WTC11 (cell line): ENCODE data around the gene DGCR2. TPM values are rescaled to one million over a fixed set of nuclear protein-coding genes. Genes with fewer than 3 reads are reported as not detected.

Source experiments
- ATAC-seq: fragments of 200-7000 bp; cut with Tn5 transposase; 2 replicates; pipeline ENCODE4 v1.10.0; 2021; ENCODE audit warnings: mild to moderate bottlenecking, moderate library complexity
- CTCF ChIA-PET: fragments of 300-600 bp; sonication (Branson Sonifier 250); formaldehyde crosslinking; loops from one replicate; lab custom pipeline; 2021; ENCODE audit warnings: antibody characterized with exemption; lab: Charles Lee
- POLR2A ChIA-PET: fragments of 350-600 bp; sonication (Branson Sonifier 250); formaldehyde crosslinking; loops from one replicate; lab custom pipeline; 2021; ENCODE audit warnings: antibody characterized with exemption; lab: Charles Lee
- DNase-seq: peaks from one replicate; pipeline ENCODE4 v3.0.0; 2021; ENCODE audit warnings: low spot score
- H3K27ac Mint-ChIP-seq: 2 replicates; pipeline ENCODE4 v1.8.0; 2021; ENCODE audit warnings: mixed read lengths
- H3K27me3 Mint-ChIP-seq: 2 replicates; pipeline ENCODE4 v1.8.0; 2021; ENCODE audit warnings: low read depth, mild to moderate bottlenecking, moderate library complexity, mixed read lengths
- H3K36me3 Mint-ChIP-seq: 2 replicates; pipeline ENCODE4 v1.8.0; 2021; ENCODE audit warnings: mixed read lengths
- H3K4me1 Mint-ChIP-seq: 2 replicates; pipeline ENCODE4 v1.8.0; 2022; ENCODE audit warnings: mixed read lengths
- H3K4me3 Mint-ChIP-seq: 2 replicates; pipeline ENCODE4 v1.8.0; 2021; ENCODE audit warnings: mild to moderate bottlenecking, moderate library complexity, mixed read lengths
- H3K9me3 Mint-ChIP-seq: 2 replicates; pipeline ENCODE4 v1.8.0; 2021; ENCODE audit warnings: mixed read lengths
- ATF6 ChIP-seq: sonication (generic); formaldehyde crosslinking; IDR thresholded peaks from 2 replicates; pipeline ENCODE4 v1.8.1; 2023; ENCODE audit warnings: mild to moderate bottlenecking, missing genetic modification reagents
- E2F4 ChIP-seq: sonication (generic); formaldehyde crosslinking; IDR thresholded peaks from 2 replicates; pipeline ENCODE4 v1.8.1; 2022; ENCODE audit warnings: low read depth, mild to moderate bottlenecking, moderate library complexity, missing genetic modification reagents, borderline replicate concordance
- ESRRA ChIP-seq: sonication (generic); formaldehyde crosslinking; IDR thresholded peaks from 2 replicates; pipeline ENCODE4 v1.8.1; 2022; ENCODE audit warnings: mild to moderate bottlenecking, missing genetic modification reagents, borderline replicate concordance
- FOXP1 ChIP-seq: sonication (generic); formaldehyde crosslinking; IDR thresholded peaks from 2 replicates; pipeline ENCODE4 v1.8.0; 2022; ENCODE audit warnings: missing genetic modification reagents, mild to moderate bottlenecking, moderate library complexity, borderline replicate concordance
- IRF1 ChIP-seq: sonication (generic); formaldehyde crosslinking; IDR thresholded peaks from 2 replicates; pipeline ENCODE4 v1.8.0; 2023; ENCODE audit warnings: missing genetic modification reagents
- IRF2 ChIP-seq: sonication (generic); formaldehyde crosslinking; IDR thresholded peaks from 2 replicates; pipeline ENCODE4 v1.8.0; 2022; ENCODE audit warnings: low read depth, missing genetic modification reagents, borderline replicate concordance
- NR1H2 ChIP-seq: sonication (generic); formaldehyde crosslinking; IDR thresholded peaks from 2 replicates; pipeline ENCODE4 v1.9.0; 2021; ENCODE audit warnings: mild to moderate bottlenecking, moderate library complexity, missing genetic modification reagents
- NR2C2 ChIP-seq: sonication (generic); formaldehyde crosslinking; IDR thresholded peaks from 2 replicates; pipeline ENCODE4 v1.8.0; 2022; ENCODE audit warnings: mild to moderate bottlenecking, missing genetic modification reagents
- OVOL2 ChIP-seq: fragments of 250-450 bp; sonication (Bioruptor Pico); IDR thresholded peaks from 2 replicates; pipeline ENCODE4 v1.9.0; 2021; ENCODE audit warnings: mild to moderate bottlenecking, borderline replicate concordance
- SOX15 ChIP-seq: fragments of 250-450 bp; sonication (Bioruptor Pico); IDR thresholded peaks from 2 replicates; pipeline ENCODE4 v1.9.0; 2021; ENCODE audit warnings: mild to moderate bottlenecking
- SP1 ChIP-seq: sonication (generic); formaldehyde crosslinking; conservative IDR thresholded peaks from 2 replicates; pipeline ENCODE4 v1.8.1; 2022; ENCODE audit warnings: missing genetic modification reagents
- STAT6 ChIP-seq: sonication (generic); formaldehyde crosslinking; conservative IDR thresholded peaks from 2 replicates; pipeline ENCODE4 v1.8.1; 2023; ENCODE audit warnings: mild to moderate bottlenecking, low read depth, missing genetic modification reagents, moderate library complexity
- TP53 ChIP-seq: sonication (generic); formaldehyde crosslinking; IDR thresholded peaks from 2 replicates; pipeline ENCODE4 v1.8.1; 2023; ENCODE audit warnings: mild to moderate bottlenecking, missing genetic modification reagents
- ZBTB21 ChIP-seq: sonication (generic); formaldehyde crosslinking; IDR thresholded peaks from 2 replicates; pipeline ENCODE4 v1.8.1; 2023; ENCODE audit warnings: mild to moderate bottlenecking, missing genetic modification reagents, borderline replicate concordance
- ZNF512 ChIP-seq: sonication (generic); formaldehyde crosslinking; IDR thresholded peaks from 2 replicates; pipeline ENCODE4 v1.8.1; 2022; ENCODE audit warnings: missing genetic modification reagents, borderline replicate concordance
- ZNF532 ChIP-seq: fragments of 250-450 bp; sonication (Bioruptor Pico); IDR thresholded peaks from 2 replicates; pipeline ENCODE4 v1.9.0; 2021; ENCODE audit warnings: mild to moderate bottlenecking, borderline replicate concordance
- total RNA-seq: library from RNA; stranded (reverse); gene quantifications from 3 replicates; pipeline ENCODE4 v1.2.3, GENCODE V29; 2021

The DGCR2 gene
- total RNA-seq, 1 experiment from 2014 or later: 64.2 TPM

GRCh38 chr22:19019029-19019678 is 103.1 kb downstream of the DGCR2 start:
- no peaks in the 10 kb centered on the region for H3K4me1 Mint-ChIP-seq
- ChIA-PET POLR2A (no interaction called here), CTCF (interaction anchor here (1.0 kb wide), 1 partner anchor 19 kb away, joined by 4 read pairs; no protein-coding TSS in a partner anchor)
- H3K4me3 Mint-ChIP-seq: no peak overlapping the region
- TF ChIP-seq TP53 (CRISPR knock-in tag) (no peak), FOXP1 (CRISPR knock-in tag) (no peak), IRF2 (CRISPR knock-in tag) (no peak), OVOL2 (CRISPR knock-in tag) (no peak), SP1 (CRISPR knock-in tag) (no peak), STAT6 (CRISPR knock-in tag) (no peak), ZBTB21 (CRISPR knock-in tag) (no peak), ZNF532 (no peak), ESRRA (CRISPR knock-in tag) (no peak), ZNF512 (CRISPR knock-in tag) (no peak), NR1H2 (no peak), IRF1 (CRISPR knock-in tag) (no peak), SOX15 (CRISPR knock-in tag) (no peak), NR2C2 (CRISPR knock-in tag) (no peak), ATF6 (no peak), E2F4 (CRISPR knock-in tag) (no peak)
- DNase-seq (no peak), ATAC-seq (no peak)
- no peaks in the 10 kb centered on the region for H3K36me3 Mint-ChIP-seq
- H3K27ac Mint-ChIP-seq: no peak overlapping the region
- H3K9me3 Mint-ChIP-seq: no peaks in the 10 kb centered on the region
- H3K27me3 Mint-ChIP-seq: no peaks in the 10 kb centered on the region; the same call in 1 of the 2 replicates
